ENCODE data around the gene SAFB.

Gene SAFB

GRCh38 chr19:5628919-5629481, 6.1 kb downstream of the SAFB start:
- no peaks in the 10 kb centered on the region for H3K9me3 Mint-ChIP-seq
- H3K27ac Mint-ChIP-seq = peak overlapping the region; percentile 72
- H3K36me3 Mint-ChIP-seq (ENCODE audit: low read depth) = peaks cover 78% of the 10 kb centered on the region
- no peaks in the 10 kb centered on the region for H3K27me3 Mint-ChIP-seq
- peaks cover 85% of the 10 kb centered on the region for H3K4me1 Mint-ChIP-seq (ENCODE audit: low read depth)
- peak overlapping the region; percentile 62 for H3K4me3 Mint-ChIP-seq

DNA sequence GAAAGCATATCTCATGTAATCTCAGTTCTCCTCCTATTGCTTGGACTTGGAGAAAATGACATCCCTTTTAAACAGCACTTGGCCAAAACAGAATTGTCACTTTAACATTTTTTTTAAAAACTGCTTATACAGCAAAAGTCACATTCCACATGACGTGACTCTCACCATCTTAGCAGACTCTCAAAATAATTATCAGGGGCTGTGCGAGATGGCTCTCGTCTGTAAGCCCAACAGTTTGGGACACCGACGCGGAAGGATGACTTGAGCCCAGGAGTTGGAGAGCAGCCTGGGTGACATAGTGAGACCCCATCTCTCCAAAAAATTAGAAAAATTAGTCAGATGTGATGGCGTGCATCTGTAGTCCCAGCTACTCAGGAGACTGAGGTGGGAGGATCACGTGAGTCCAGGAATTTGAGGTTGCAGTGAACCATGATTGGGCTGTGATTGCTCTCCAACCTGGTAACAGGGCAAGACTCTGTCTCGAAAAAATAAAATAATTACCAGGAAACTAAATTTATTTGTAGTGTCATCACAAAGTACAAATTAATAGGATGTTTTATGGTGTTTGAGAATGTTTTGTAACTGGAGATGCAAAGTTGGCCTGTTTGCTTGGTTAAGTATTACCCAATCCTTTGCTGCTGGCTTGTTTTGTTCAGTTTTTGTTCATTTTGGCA, 8.8 kb downstream of the SAFB start:
- Mint-ChIP-seq H3K4me3 (no peak overlapping the region), H3K27ac (no peak overlapping the region), H3K27me3 (no peaks in the 10 kb centered on the region), H3K9me3 (no peaks in the 10 kb centered on the region), H3K4me1 (ENCODE audit: low read depth) (peaks cover 79% of the 10 kb centered on the region), H3K36me3 (ENCODE audit: low read depth) (peaks cover 63% of the 10 kb centered on the region)

- H3K36me3 Mint-ChIP-seq (ENCODE audit: low read depth) = peaks cover 60% of the 10 kb centered on the region
Measured at GRCh38 chr19:5632241-5632612, 9.3 kb downstream of the SAFB start.

GRCh38 chr19:5632657-5633056, 9.8 kb downstream of the SAFB start:
- H3K9me3 Mint-ChIP-seq = no peaks in the 10 kb centered on the region
- H3K36me3 Mint-ChIP-seq (ENCODE audit: low read depth) = peaks cover 56% of the 10 kb centered on the region
- H3K4me3 Mint-ChIP-seq = no peak overlapping the region
- no peaks in the 10 kb centered on the region for H3K27me3 Mint-ChIP-seq
- H3K27ac Mint-ChIP-seq = no peak overlapping the region
- peaks cover 71% of the 10 kb centered on the region for H3K4me1 Mint-ChIP-seq (ENCODE audit: low read depth)

More at GRCh38 chr19:5632241-5632612, 9.3 kb downstream of the SAFB start:
- H3K9me3 Mint-ChIP-seq = no peaks in the 10 kb centered on the region
- H3K4me1 Mint-ChIP-seq (ENCODE audit: low read depth) = peaks cover 75% of the 10 kb centered on the region
- peak overlapping the region; percentile 18 for H3K27ac Mint-ChIP-seq
- no peak overlapping the region for H3K4me3 Mint-ChIP-seq
- H3K27me3 Mint-ChIP-seq = no peaks in the 10 kb centered on the region

- H3K27me3 Mint-ChIP-seq = no peaks in the 10 kb centered on the region
- peak overlapping the region; percentile 59 for H3K27ac Mint-ChIP-seq
- no peaks in the 10 kb centered on the region for H3K9me3 Mint-ChIP-seq
- H3K4me3 Mint-ChIP-seq = no peak overlapping the region
- H3K4me1 Mint-ChIP-seq (ENCODE audit: low read depth) = peaks cover 43% of the 10 kb centered on the region
- H3K36me3 Mint-ChIP-seq (ENCODE audit: low read depth) = peaks cover 35% of the 10 kb centered on the region
Measured at GRCh38 chr19:5635427-5635826, 12.5 kb downstream of the SAFB start.

GRCh38 chr19:5637971-5638370, 15.1 kb downstream of the SAFB start:
- H3K4me3 Mint-ChIP-seq = no peak overlapping the region
- H3K4me1 Mint-ChIP-seq (ENCODE audit: low read depth) = peaks cover 29% of the 10 kb centered on the region
- peaks cover 34% of the 10 kb centered on the region for H3K36me3 Mint-ChIP-seq (ENCODE audit: low read depth)
- no peak overlapping the region for H3K27ac Mint-ChIP-seq
- no peaks in the 10 kb centered on the region for H3K27me3 Mint-ChIP-seq
- no peaks in the 10 kb centered on the region for H3K9me3 Mint-ChIP-seq

- Mint-ChIP-seq H3K4me3 (no peak overlapping the region), H3K4me1 (ENCODE audit: low read depth) (peaks cover 5% of the 10 kb centered on the region), H3K36me3 (ENCODE audit: low read depth) (peaks cover 52% of the 10 kb centered on the region), H3K9me3 (no peaks in the 10 kb centered on the region), H3K27ac (peak overlapping the region; percentile 37), H3K27me3 (no peaks in the 10 kb centered on the region)
Measured at GRCh38 chr19:5641171-5641570, 18.3 kb downstream of the SAFB start.

- Mint-ChIP-seq H3K4me3 (no peak overlapping the region), H3K9me3 (no peaks in the 10 kb centered on the region), H3K27me3 (no peaks in the 10 kb centered on the region), H3K4me1 (ENCODE audit: low read depth) (peaks cover 5% of the 10 kb centered on the region), H3K27ac (peak overlapping the region; percentile 0), H3K36me3 (ENCODE audit: low read depth) (peaks cover 62% of the 10 kb centered on the region)
Measured at GRCh38 chr19:5642204-5642603, 19.3 kb downstream of the SAFB start.

- H3K4me1 Mint-ChIP-seq (ENCODE audit: low read depth) = peaks cover 5% of the 10 kb centered on the region
- no peak overlapping the region for H3K27ac Mint-ChIP-seq
Measured at GRCh38 chr19:5643060-5643459, 20.2 kb downstream of the SAFB start.

GRCh38 chr19:5644037-5644436, 21.2 kb downstream of the SAFB start:
- Mint-ChIP-seq H3K27ac (no peak overlapping the region), H3K27me3 (no peaks in the 10 kb centered on the region), H3K36me3 (ENCODE audit: low read depth) (peaks cover 77% of the 10 kb centered on the region), H3K9me3 (no peaks in the 10 kb centered on the region), H3K4me3 (no peak overlapping the region), H3K4me1 (ENCODE audit: low read depth) (peaks cover 5% of the 10 kb centered on the region)

More at GRCh38 chr19:5643060-5643459, 20.2 kb downstream of the SAFB start:
- Mint-ChIP-seq H3K27me3 (no peaks in the 10 kb centered on the region), H3K4me3 (no peak overlapping the region), H3K36me3 (ENCODE audit: low read depth) (peaks cover 71% of the 10 kb centered on the region), H3K9me3 (no peaks in the 10 kb centered on the region)

- Mint-ChIP-seq H3K27ac (peak overlapping the region; percentile 5), H3K9me3 (no peaks in the 10 kb centered on the region)
Measured at GRCh38 chr19:5645409-5645808, 22.5 kb downstream of the SAFB start.

GRCh38 chr19:5646703-5647102, 23.8 kb downstream of the SAFB start:
- peaks cover 81% of the 10 kb centered on the region for H3K36me3 Mint-ChIP-seq (ENCODE audit: low read depth)
- no peaks in the 10 kb centered on the region for H3K9me3 Mint-ChIP-seq
- H3K4me3 Mint-ChIP-seq = no peak overlapping the region
- peak overlapping the region; percentile 45 for H3K27ac Mint-ChIP-seq
- H3K4me1 Mint-ChIP-seq (ENCODE audit: low read depth) = peaks cover under 1% of the 10 kb centered on the region
- H3K27me3 Mint-ChIP-seq = no peaks in the 10 kb centered on the region

More at GRCh38 chr19:5645409-5645808, 22.5 kb downstream of the SAFB start:
- peaks cover 5% of the 10 kb centered on the region for H3K4me1 Mint-ChIP-seq (ENCODE audit: low read depth)
- H3K27me3 Mint-ChIP-seq = no peaks in the 10 kb centered on the region
- no peak overlapping the region for H3K4me3 Mint-ChIP-seq
- H3K36me3 Mint-ChIP-seq (ENCODE audit: low read depth) = peaks cover 83% of the 10 kb centered on the region

DNA sequence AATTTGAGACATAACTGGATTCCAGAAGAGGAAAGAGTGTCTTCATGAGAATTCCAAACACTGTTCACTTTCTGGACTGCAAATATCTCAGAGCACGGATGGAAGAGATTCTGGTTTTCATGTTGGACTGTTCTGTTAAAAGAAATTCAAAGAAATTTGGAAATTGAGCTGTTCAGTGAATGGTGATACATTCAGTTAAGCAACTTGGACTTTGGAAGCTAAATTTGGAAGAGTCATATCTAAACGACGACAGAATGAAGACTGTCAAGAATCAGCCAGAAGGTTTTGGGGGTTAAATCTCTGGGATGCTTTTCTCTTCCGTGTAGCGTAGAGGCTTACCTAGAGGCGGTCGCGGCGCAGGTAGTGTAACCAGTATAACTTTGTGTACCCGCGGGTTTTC, 25.6 kb downstream of the SAFB start:
- no peak overlapping the region for H3K4me3 Mint-ChIP-seq
- no peaks in the 10 kb centered on the region for H3K4me1 Mint-ChIP-seq (ENCODE audit: low read depth)
- no peak overlapping the region for H3K27ac Mint-ChIP-seq
- no peaks in the 10 kb centered on the region for H3K9me3 Mint-ChIP-seq
- H3K36me3 Mint-ChIP-seq (ENCODE audit: low read depth) = peaks cover 81% of the 10 kb centered on the region
- H3K27me3 Mint-ChIP-seq = no peaks in the 10 kb centered on the region

DNA sequence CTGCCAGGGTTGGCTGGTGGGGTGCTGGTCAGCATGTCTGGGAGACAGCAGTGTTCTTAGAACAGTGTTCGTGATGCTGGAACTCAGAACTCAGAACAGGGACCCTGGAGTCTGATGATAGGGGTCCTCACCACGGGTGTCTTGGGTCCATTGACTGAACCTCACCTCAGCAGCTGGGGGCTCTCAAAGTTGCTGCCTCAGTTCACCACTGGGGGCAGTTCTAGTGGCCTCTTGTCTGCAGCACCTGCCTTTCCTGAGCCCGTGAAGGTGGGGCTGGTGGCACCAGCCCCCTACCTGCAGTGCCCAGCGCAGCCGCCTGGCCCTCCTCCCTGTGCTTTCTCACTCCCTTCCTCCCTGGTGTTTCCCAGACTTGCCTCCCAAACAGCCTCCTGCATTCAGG, 28.5 kb downstream of the SAFB start:
- Mint-ChIP-seq H3K27me3 (no peaks in the 10 kb centered on the region), H3K27ac (no peak overlapping the region), H3K36me3 (ENCODE audit: low read depth) (peaks cover 75% of the 10 kb centered on the region), H3K4me3 (no peak overlapping the region), H3K9me3 (no peaks in the 10 kb centered on the region), H3K4me1 (ENCODE audit: low read depth) (no peaks in the 10 kb centered on the region)

GRCh38 chr19:5652261-5652660, 29.4 kb downstream of the SAFB start:
- Mint-ChIP-seq H3K4me3 (no peak overlapping the region), H3K9me3 (no peaks in the 10 kb centered on the region), H3K36me3 (ENCODE audit: low read depth) (peaks cover 71% of the 10 kb centered on the region), H3K27ac (no peak overlapping the region), H3K4me1 (ENCODE audit: low read depth) (no peaks in the 10 kb centered on the region), H3K27me3 (no peaks in the 10 kb centered on the region)

DNA sequence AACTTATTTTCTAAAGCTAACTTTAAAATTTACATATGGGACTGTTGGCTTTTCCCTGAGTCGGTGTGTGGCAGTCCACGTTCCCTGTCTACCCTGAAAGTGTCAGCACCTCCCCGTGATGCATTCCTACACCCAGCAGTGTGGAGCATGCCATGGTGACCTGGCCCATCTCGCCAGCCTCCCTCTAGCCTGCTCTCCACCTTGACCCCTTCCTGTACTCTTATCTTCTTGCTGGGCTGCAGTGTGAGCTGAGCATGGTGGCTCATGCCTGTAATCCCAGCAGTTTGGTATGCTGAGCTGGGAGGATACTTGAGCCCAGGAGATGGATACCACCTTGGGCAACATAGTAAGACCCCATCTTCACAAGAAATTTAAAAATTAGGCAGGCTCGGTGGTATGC, 32.0 kb downstream of the SAFB start:
- Mint-ChIP-seq H3K4me3 (no peak overlapping the region), H3K9me3 (no peaks in the 10 kb centered on the region), H3K36me3 (ENCODE audit: low read depth) (peaks cover 62% of the 10 kb centered on the region), H3K27ac (no peak overlapping the region), H3K27me3 (no peaks in the 10 kb centered on the region), H3K4me1 (ENCODE audit: low read depth) (no peaks in the 10 kb centered on the region)

All from stimulated activated naive CD8-positive, alpha-beta T cell treated with anti-CD3 and anti-CD28 coated beads, Interleukin-15, Interleukin-2, amounts not matched to agents 100 ng/mL and 50 ng/mL, for 24 hours (primary cell).